ENCODE data around the gene NDUFAF5.

DNA sequence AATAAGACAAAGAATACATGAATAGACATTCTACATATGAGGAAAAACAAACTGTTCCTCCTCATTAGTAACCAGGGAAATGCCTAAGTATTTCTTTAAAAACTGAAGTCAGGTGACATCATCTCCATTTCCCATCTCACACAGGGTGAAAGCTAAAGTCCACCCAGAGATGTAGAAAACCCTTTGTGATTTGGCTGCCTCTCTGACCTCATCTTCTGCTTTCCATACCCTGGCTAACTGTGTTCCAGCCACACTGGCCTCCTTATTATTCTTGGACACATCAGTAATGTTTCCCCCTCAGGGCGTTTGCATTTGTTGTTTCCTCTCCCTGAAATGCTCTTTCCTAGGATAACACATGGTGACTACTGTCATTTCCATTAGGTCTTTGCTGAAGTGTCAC lies 40.5 kb upstream of the NDUFAF5 start:
- TF ChIP-seq, protein P1, sequence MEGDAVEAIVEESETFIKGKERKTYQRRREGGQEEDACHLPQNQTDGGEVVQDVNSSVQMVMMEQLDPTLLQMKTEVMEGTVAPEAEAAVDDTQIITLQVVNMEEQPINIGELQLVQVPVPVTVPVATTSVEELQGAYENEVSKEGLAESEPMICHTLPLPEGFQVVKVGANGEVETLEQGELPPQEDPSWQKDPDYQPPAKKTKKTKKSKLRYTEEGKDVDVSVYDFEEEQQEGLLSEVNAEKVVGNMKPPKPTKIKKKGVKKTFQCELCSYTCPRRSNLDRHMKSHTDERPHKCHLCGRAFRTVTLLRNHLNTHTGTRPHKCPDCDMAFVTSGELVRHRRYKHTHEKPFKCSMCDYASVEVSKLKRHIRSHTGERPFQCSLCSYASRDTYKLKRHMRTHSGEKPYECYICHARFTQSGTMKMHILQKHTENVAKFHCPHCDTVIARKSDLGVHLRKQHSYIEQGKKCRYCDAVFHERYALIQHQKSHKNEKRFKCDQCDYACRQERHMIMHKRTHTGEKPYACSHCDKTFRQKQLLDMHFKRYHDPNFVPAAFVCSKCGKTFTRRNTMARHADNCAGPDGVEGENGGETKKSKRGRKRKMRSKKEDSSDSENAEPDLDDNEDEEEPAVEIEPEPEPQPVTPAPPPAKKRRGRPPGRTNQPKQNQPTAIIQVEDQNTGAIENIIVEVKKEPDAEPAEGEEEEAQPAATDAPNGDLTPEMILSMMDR (IDR thresholded peaks at IDR 0.05) = no peak
- TF ChIP-seq ZFX (IDR thresholded peaks at IDR 0.05; ENCODE audit: borderline replicate concordance) = no peak
